Head of caudate nucleus (tissue), 42 donors: Measurements from ENCODE around the gene MRPL51.
"Not testable (repeated sequence)": the region's sequence is repeated elsewhere in the genome, so short reads cannot be mapped to it uniquely, and the experiment has no call there.

ENCODE experiments used
- DNase-seq, 42 donors: peaks; one replicate each; pipeline versions ENCODE4 v3.0.0 to v3.0.0-alpha.2; 2020 to 2021; ENCODE audit warnings: mixed read lengths in 7 of 42
- intact Hi-C: fragments of 100-400 bp; cut with DNase I; formaldehyde crosslinking; loops from one replicate; pipeline ENCODE4 v1.15.0; 2022

MRPL51 gene

DNA sequence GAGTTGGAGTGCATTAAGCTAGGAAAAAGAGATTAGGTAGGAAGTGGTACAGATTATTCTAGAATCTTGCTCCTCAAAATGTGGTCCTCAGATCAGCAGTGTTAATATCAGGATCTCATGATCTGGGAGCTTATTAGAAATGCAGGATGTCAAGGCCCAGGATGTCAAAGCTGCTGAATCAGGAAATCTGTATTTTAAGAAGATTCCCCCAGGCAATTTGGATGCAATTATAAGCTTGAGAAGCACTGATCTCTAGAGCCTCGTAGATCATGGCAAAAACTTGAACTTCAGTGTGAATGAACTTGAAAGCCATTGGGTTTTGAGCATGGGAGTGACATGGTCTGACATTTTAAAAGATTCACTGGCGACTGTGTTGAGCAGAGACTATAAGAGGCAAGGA lies 7.4 kb upstream of the MRPL51 start:
- intact Hi-C loops = no loop called here
- no peak for DNase-seq

DNA sequence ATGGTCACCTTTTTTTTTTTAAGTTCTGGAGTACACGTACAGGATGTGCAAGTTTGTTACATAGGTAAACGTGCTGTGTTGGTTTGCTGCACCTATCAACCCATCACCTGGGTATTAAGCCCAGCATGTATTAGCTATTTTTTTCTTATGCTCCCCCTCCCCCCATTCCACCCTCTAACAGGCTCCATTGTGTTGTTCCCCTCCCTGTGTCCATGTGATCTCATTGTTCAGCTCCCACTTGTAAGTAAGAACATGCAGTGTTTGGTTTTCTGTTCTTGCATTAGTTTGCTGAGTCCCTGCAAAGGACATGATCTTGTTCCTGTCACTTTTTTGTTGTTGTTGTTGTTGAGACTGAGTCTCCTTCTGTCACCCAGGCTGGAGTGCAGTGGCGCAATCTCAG lies 4.2 kb upstream of the MRPL51 start:
- DNase-seq = peak in 24 of 42 donors; percentile 5 to 71 (median 33)
- intact Hi-C loops = not testable (repeated sequence)

DNA sequence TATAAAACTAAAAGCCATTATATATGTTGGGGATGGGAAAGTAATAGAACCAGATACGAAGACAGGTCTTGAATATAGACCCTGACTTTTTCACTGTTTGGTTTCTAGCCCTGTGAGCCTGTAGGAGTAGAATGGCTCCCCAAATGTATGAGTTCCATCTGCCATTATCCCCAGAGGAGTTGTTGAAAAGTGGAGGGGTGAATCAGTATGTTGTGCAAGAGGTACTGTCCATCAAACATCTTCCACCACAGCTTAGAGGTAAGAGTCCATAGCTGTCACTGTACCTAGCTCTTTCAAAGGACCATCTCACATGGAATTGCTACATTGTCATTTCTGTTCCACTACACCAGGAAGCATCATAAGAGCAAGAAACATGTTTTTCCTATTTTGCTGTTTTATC lies 1.9 kb upstream of the MRPL51 start:
- intact Hi-C loops = no loop called here
- no peak for DNase-seq

- intact Hi-C loops = no loop called here
- no peak for DNase-seq
Measured at GRCh38 chr12:6494258-6494743, 1.2 kb upstream of the MRPL51 start.

DNA sequence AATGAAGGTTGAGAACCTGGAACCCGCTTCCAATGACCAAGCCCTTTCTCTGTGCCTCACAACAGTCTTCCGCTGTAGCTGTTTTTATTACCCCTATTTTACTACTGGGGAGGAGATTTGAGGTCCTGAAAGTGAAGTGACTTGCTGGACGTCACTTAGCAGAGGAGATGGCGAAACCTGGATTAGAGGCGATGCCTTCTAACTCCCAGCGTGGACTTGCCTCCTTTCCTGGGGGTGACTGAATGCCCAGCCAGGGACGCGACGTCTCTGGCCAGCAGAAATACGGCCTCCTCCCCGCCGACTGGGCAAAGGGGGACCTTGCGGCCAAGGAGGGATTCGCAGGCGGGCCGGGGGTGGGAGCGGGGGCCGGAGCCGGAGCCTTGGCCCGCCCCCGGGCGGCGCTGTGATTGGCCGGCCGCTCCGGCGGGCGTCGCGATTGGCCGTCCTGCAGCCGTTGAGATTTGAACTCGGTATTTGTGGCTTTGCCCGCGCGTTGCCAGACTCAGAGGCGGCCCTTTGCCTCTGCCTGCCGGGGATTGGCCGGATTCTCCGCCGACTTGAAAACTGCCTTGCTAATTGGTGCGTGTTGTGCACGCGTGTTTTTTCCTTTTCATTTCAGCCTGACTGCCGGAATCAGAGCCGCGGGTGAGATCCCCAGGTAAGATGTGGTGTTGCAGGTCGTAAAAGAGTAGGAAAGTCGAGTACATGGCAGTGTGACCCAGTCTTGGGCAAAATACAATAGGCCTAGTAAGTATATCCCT lies 615 bp upstream of the MRPL51 start, which contains the start of gene NCAPD2:
NCAPD2 (plus strand) TSS at position 606 of the 761 bp plus-strand sequence. CDS start 997 bp downstream, outside the sequence.
- DNase-seq = peak; percentile 90 to 99 (median 97)
- intact Hi-C loops = loop anchor here (2.0 kb wide), 1 partner anchor 39 kb away; no protein-coding TSS in a partner anchor

- DNase-seq, intact Hi-C loops: not testable (repeated sequence)
Measured at GRCh38 chr12:6490673-6491072, 2.4 kb downstream of the MRPL51 start.

DNA sequence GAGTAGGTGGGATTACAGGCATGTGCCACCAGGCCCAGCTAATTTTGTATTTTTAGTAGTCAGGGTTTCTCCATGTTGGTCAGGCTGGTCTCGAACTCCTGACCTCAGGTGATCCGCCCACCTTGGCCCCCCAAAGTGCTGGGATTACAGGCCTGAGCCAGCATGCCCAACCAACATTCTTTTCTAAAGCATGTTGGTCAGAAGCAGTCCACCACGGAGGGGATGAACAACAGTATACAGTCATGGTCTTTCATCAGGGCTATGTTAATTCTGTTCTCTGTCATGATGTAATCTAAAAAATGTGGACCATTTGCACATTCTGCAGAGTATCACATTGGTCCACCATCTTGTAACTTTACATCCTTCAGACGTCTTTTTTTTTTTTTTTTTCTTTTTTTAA lies 3.6 kb downstream of the MRPL51 start:
- intact Hi-C loops = no loop called here

DNA sequence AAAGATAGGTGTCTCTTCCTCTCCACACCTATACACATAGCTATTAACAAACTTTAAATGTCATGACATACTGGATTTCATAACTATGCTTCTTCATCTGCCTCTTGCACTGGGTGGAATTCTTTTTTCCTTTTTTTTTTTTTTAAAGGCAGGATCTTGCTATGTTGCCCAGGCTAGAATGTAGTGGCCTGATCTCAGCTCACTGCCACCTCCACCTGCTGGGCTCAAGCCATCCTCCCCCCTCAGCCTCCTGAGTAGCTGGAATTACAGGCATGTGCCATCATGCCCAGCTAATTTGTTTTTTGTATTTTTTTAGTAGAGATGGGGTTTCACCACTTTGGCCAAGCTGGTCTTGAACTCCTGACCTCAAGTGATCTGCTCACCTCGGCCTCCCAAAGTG lies 4.8 kb downstream of the MRPL51 start:
- DNase-seq = no peak
- intact Hi-C loops = no loop called here

More for the DNA sequence above, 3.6 kb downstream of the MRPL51 start:
- DNase-seq = no peak

DNA sequence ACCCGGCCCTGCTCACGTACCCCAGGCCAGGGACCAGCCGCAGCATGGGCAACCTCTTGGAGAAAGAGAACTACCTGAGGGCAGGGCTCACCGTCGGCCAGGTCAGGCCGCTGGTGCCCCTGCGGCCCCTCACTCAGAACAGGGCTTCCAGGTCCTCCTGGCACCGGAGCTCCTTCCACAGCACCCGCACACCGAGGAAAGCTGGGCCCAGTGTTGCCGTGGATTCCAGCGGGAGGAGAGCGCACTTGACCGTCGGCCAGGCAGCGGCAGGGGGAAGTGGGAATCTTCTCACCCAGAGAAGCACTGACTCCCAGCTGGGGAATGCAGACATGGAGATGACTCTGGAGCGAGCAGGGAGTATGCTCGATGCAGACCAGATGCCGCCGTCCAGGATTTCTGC lies 14.6 kb downstream of the MRPL51 start:
- DNase-seq = no peak
- intact Hi-C loops = no loop called here

- not testable (repeated sequence) for DNase-seq
Measured at GRCh38 chr12:6477601-6478377, 15.3 kb downstream of the MRPL51 start.

DNA sequence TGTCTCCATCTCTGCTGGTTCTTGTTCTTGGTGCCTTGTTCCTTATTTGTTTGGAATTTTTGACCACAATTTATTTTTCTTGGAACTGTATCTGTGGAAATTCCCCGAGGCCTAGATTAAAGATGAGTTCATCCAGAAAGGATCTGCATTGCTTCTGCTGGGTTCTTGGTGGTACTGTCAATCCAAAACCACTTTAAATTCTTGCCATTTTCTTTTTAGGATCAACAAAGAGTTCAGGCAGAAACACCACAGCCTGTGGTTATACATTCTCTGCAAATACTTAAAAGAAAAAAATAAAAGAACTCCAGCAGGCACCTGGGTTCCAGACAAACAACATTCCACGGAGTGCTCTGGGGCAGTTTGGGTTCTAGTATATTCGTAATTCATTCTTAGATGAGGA lies 16.6 kb downstream of the MRPL51 start:
- DNase-seq = no peak

More at GRCh38 chr12:6477601-6478377, 15.3 kb downstream of the MRPL51 start:
- intact Hi-C loops = not testable (repeated sequence)

GRCh38 chr12:6475233-6475975 lies 17.7 kb downstream of the MRPL51 start:
- intact Hi-C loops = not testable (repeated sequence)
- peak in 1 of 42 donors; percentile 1 for DNase-seq

More for the DNA sequence above, 16.6 kb downstream of the MRPL51 start:
- intact Hi-C loops = no loop called here

DNA sequence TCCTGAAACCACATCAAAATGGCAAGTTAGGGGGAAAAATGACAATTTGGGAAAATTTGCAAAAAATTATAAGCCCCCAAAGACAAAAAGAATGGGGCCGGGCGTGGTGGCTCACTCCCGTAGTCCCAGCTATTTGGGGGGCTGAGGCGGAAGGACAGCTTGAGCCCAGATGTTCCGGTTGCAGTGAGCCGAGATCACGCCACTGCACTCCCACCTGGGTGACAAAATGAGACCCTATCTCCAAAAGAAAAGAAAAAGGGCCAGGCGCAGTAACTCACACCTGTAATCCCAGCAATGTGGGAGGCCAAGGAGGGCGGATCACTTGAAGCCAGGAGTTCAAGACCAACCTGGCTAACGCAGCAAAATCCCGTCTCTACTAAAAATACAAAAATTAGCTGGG lies 20.6 kb downstream of the MRPL51 start:
- intact Hi-C loops = no loop called here
- DNase-seq = no peak

- intact Hi-C loops = loop anchor here (2.0 kb wide), 1 partner anchor 63 kb away; the partner anchor contains the start of gene GAPDH
- DNase-seq = no peak
Measured at GRCh38 chr12:6471989-6472360, 21.1 kb downstream of the MRPL51 start.

DNA sequence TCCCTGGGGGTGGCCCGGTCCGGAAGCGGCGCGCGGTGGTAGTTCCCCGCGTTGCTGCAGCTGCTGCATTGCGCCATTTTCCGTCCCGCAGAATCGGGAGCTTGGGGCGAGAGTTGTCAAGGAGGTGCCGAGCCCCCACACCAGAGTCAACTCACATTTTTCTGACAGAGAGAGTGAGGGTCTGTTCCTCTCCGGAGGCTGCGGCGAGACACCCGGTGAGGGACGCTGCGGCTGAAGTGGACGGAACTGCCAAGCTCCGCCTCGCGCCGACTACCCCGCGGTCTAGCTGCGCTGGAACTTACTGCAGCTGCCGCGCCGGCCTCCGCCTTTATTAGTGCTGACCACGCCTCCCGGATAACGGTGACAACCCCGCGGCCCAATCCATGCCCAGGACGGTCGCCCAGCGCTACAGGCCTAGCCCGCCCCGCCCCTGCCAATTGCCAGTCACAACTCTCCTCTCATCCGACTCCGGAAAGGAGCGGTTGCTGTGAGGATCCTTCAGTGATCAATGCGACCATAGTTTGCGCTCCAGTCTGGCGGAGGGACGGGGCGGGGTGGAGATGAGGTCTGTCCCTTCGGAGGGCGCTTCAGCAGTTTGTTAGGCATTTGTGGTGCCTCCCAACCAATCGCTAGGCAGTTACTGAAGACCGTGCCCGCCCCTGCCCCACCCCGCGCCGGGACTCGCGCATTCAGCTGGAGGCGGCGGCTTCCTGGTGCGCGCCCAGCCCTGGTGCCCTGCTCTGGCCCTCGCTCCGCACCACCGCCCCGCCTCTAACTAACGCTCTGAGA lies 22.5 kb downstream of the MRPL51 start, which contains the start of gene VAMP1:
VAMP1 (minus strand) TSS at position 303 of the 789 bp plus-strand sequence; CDS start at position 157, 146 bp downstream.
- peak; percentile 99 to 100 (median 100) for DNase-seq
- intact Hi-C loops = loop anchor here (2.0 kb wide), 1 partner anchor 64 kb away; the partner anchor contains the start of gene GAPDH

- intact Hi-C loops = loop anchor here (2.0 to 5.0 kb wide), 2 partner anchors 47 to 65 kb away; partner anchors contain the start of gene GAPDH
- no peak for DNase-seq
Measured at GRCh38 chr12:6469609-6470374, 23.3 kb downstream of the MRPL51 start.

GRCh38 chr12:6469092-6469491 lies 24.0 kb downstream of the MRPL51 start:
- DNase-seq = no peak
- intact Hi-C loops = loop anchor here (5.0 kb wide), 1 partner anchor 47 kb away; no protein-coding TSS in a partner anchor
